IgD-negative memory B cell (primary cell): ENCODE results near the gene MACROH2A2. TPM values are rescaled to one million over a fixed set of nuclear protein-coding genes. Genes with fewer than 3 reads are reported as not detected.
"Not testable (repeated sequence)": the region's sequence is repeated elsewhere in the genome, so short reads cannot be mapped to it uniquely, and the experiment has no call there.

Experiments
- H3K27ac Mint-ChIP-seq, 3 donors: one replicate each; pipeline ENCODE4 v1.8.0; 2020 to 2022; ENCODE audit warnings: mild to moderate bottlenecking in 3 of 3, mixed read lengths in 3 of 3, moderate library complexity in 1 of 3
- H3K27me3 Mint-ChIP-seq: one replicate; pipeline ENCODE4 v1.8.0; 2021; ENCODE audit warnings: mixed read lengths
- H3K36me3 Mint-ChIP-seq: one replicate; pipeline ENCODE4 v1.8.0; 2020; ENCODE audit warnings: mild to moderate bottlenecking, mixed read lengths
- H3K4me1 Mint-ChIP-seq, 3 donors: one replicate each; pipeline ENCODE4 v1.8.0; 2020 to 2022; ENCODE audit warnings: mixed read lengths in 3 of 3, mild to moderate bottlenecking in 1 of 3
- H3K4me3 Mint-ChIP-seq, 4 donors: one replicate each; pipeline ENCODE4 v1.8.0; 2020 to 2022; ENCODE audit warnings: mild to moderate bottlenecking in 4 of 4, mixed read lengths in 4 of 4, moderate library complexity in 3 of 4
- H3K9me3 Mint-ChIP-seq, 3 donors: one replicate each; pipeline ENCODE4 v1.8.0; 2020 to 2021; ENCODE audit warnings: mixed read lengths in 3 of 3, mild to moderate bottlenecking in 1 of 3
- polyA plus RNA-seq: library from polyadenylated mRNA; unstranded; fragments of 300-500 nt; fragmentation: Illumina TruSeq; gene quantifications from one replicate; pipeline ENCODE4 v1.2.3, GENCODE V29; 2021

MACROH2A2 gene
- polyA plus RNA-seq, 1 donor from 2014 or later = not detected

GRCh38 chr10:70106958-70107791, 54.5 kb downstream of the MACROH2A2 start:
- Mint-ChIP-seq H3K27ac (no peak overlapping the region), H3K36me3 (peaks cover 2% of the 10 kb centered on the region), H3K27me3 (no peaks in the 10 kb centered on the region), H3K4me3 (no peak overlapping the region), H3K4me1 (peaks cover 0 to 6% (median 2%) of the 10 kb centered on the region in 3 donors), H3K9me3 (no peaks in the 10 kb centered on the region)

GRCh38 chr10:70109064-70109729, 56.6 kb downstream of the MACROH2A2 start:
- Mint-ChIP-seq H3K27me3 (no peaks in the 10 kb centered on the region), H3K4me1 (peaks cover 0 to 6% (median 2%) of the 10 kb centered on the region in 3 donors), H3K36me3 (peaks cover 7% of the 10 kb centered on the region), H3K4me3 (no peak overlapping the region), H3K9me3 (no peaks in the 10 kb centered on the region), H3K27ac (no peak overlapping the region)

- Mint-ChIP-seq H3K27ac (no peak overlapping the region), H3K9me3 (no peaks in the 10 kb centered on the region), H3K36me3 (peaks cover 9% of the 10 kb centered on the region)
These were observed 58.9 kb downstream of the MACROH2A2 start for GRCh38 chr10:70111496-70111895.

GRCh38 chr10:70112071-70112470, 59.4 kb downstream of the MACROH2A2 start:
- H3K27me3 Mint-ChIP-seq = no peaks in the 10 kb centered on the region
- no peak overlapping the region for H3K27ac Mint-ChIP-seq
- peaks cover 9% of the 10 kb centered on the region for H3K36me3 Mint-ChIP-seq
- H3K4me1 Mint-ChIP-seq = peaks cover 6 to 10% (median 6%) of the 10 kb centered on the region in 3 donors
- no peaks in the 10 kb centered on the region for H3K9me3 Mint-ChIP-seq
- H3K4me3 Mint-ChIP-seq = no peak overlapping the region

More at GRCh38 chr10:70111496-70111895, 58.9 kb downstream of the MACROH2A2 start:
- Mint-ChIP-seq H3K4me1 (peaks cover 6 to 10% (median 6%) of the 10 kb centered on the region in 3 donors), H3K4me3 (no peak overlapping the region), H3K27me3 (no peaks in the 10 kb centered on the region)

GRCh38 chr10:70114902-70115301, 62.3 kb downstream of the MACROH2A2 start:
- no peaks in the 10 kb centered on the region for H3K9me3 Mint-ChIP-seq
- peak overlapping the region in 1 of 3 donors; percentile 26 for H3K27ac Mint-ChIP-seq
- H3K4me1 Mint-ChIP-seq = peaks cover 3 to 6% (median 4%) of the 10 kb centered on the region in 3 donors
- peaks cover 9% of the 10 kb centered on the region for H3K36me3 Mint-ChIP-seq
- H3K27me3 Mint-ChIP-seq = no peaks in the 10 kb centered on the region
- no peak overlapping the region for H3K4me3 Mint-ChIP-seq

- Mint-ChIP-seq H3K4me3 (no peak overlapping the region), H3K27ac (peak overlapping the region in 1 of 3 donors; percentile 14), H3K27me3 (no peaks in the 10 kb centered on the region), H3K36me3 (peaks cover 11% of the 10 kb centered on the region), H3K9me3 (no peaks in the 10 kb centered on the region), H3K4me1 (peaks cover 3 to 6% (median 4%) of the 10 kb centered on the region in 3 donors)
These were observed 63.5 kb downstream of the MACROH2A2 start for GRCh38 chr10:70115948-70116682.

- Mint-ChIP-seq H3K27me3 (no peaks in the 10 kb centered on the region), H3K4me3 (no peak overlapping the region), H3K36me3 (peaks cover 11% of the 10 kb centered on the region), H3K9me3 (no peaks in the 10 kb centered on the region), H3K4me1 (peaks cover 3 to 6% (median 4%) of the 10 kb centered on the region in 3 donors), H3K27ac (no peak overlapping the region)
These were observed 65.0 kb downstream of the MACROH2A2 start for GRCh38 chr10:70117646-70118045.

- no peaks in the 10 kb centered on the region for H3K9me3 Mint-ChIP-seq
- no peaks in the 10 kb centered on the region for H3K27me3 Mint-ChIP-seq
- peaks cover 3 to 6% (median 4%) of the 10 kb centered on the region in 3 donors for H3K4me1 Mint-ChIP-seq
- H3K4me3 Mint-ChIP-seq = no peak overlapping the region
- H3K36me3 Mint-ChIP-seq = peaks cover 10% of the 10 kb centered on the region
- no peak overlapping the region for H3K27ac Mint-ChIP-seq
These were observed 65.5 kb downstream of the MACROH2A2 start for GRCh38 chr10:70118196-70118595.

- no peaks in the 10 kb centered on the region for H3K27me3 Mint-ChIP-seq
- H3K4me3 Mint-ChIP-seq = no peak overlapping the region
- peaks cover 3 to 6% (median 4%) of the 10 kb centered on the region in 3 donors for H3K4me1 Mint-ChIP-seq
- H3K36me3 Mint-ChIP-seq = peaks cover 6% of the 10 kb centered on the region
- no peak overlapping the region for H3K27ac Mint-ChIP-seq
- H3K9me3 Mint-ChIP-seq = no peaks in the 10 kb centered on the region
These were observed 66.6 kb downstream of the MACROH2A2 start for GRCh38 chr10:70119197-70119596.

GRCh38 chr10:70119623-70120022, 67.0 kb downstream of the MACROH2A2 start:
- Mint-ChIP-seq H3K4me1 (peaks cover 3 to 6% (median 6%) of the 10 kb centered on the region in 3 donors), H3K36me3 (peaks cover 10% of the 10 kb centered on the region), H3K27ac (no peak overlapping the region), H3K27me3 (no peaks in the 10 kb centered on the region), H3K4me3 (no peak overlapping the region), H3K9me3 (no peaks in the 10 kb centered on the region)

- Mint-ChIP-seq H3K4me1 (peaks cover 3 to 6% (median 6%) of the 10 kb centered on the region in 3 donors), H3K36me3 (peaks cover 10% of the 10 kb centered on the region), H3K27me3 (no peaks in the 10 kb centered on the region), H3K27ac (no peak overlapping the region), H3K9me3 (no peaks in the 10 kb centered on the region), H3K4me3 (no peak overlapping the region)
These were observed 67.8 kb downstream of the MACROH2A2 start for GRCh38 chr10:70120417-70120816.

- no peaks in the 10 kb centered on the region for H3K27me3 Mint-ChIP-seq
- H3K4me3 Mint-ChIP-seq = no peak overlapping the region
- H3K4me1 Mint-ChIP-seq = peaks cover under 1 to 2% (median 2%) of the 10 kb centered on the region in 3 donors
- no peak overlapping the region for H3K27ac Mint-ChIP-seq
- H3K36me3 Mint-ChIP-seq = peaks cover 8% of the 10 kb centered on the region
- H3K9me3 Mint-ChIP-seq = no peaks in the 10 kb centered on the region
These were observed 68.8 kb downstream of the MACROH2A2 start for GRCh38 chr10:70121281-70121949.

GRCh38 chr10:70122742-70123141, 70.1 kb downstream of the MACROH2A2 start:
- Mint-ChIP-seq H3K27ac (no peak overlapping the region), H3K36me3 (peaks cover 8% of the 10 kb centered on the region), H3K27me3 (no peaks in the 10 kb centered on the region), H3K4me1 (peaks cover under 1 to 2% (median 2%) of the 10 kb centered on the region in 3 donors), H3K9me3 (no peaks in the 10 kb centered on the region), H3K4me3 (no peak overlapping the region)

- not testable (repeated sequence) for H3K9me3 Mint-ChIP-seq, H3K27ac Mint-ChIP-seq, H3K36me3 Mint-ChIP-seq, H3K27me3 Mint-ChIP-seq, H3K4me3 Mint-ChIP-seq, H3K4me1 Mint-ChIP-seq
These were observed 70.5 kb downstream of the MACROH2A2 start for GRCh38 chr10:70123166-70123565.
